Peyer's patch (tissue), 4 donors: ENCODE measurements around the gene DDX27. TPM values are rescaled to one million over a fixed set of nuclear protein-coding genes. Genes with fewer than 3 reads are reported as not detected.

Experiments
- DNase-seq, 3 donors: peaks; one replicate each; pipeline ENCODE4 v3.0.0-alpha.2; 2017 to 2019
- H3K27ac ChIP-seq, 4 donors: fragments of 200-600 bp; sonication (generic); one replicate each; pipeline ENCODE4 v1.5.1; 2016 to 2019
- H3K27me3 ChIP-seq, 2 donors: fragments of 200-600 bp; sonication (generic); one replicate each; pipeline ENCODE4 v1.5.1; 2019
- H3K36me3 ChIP-seq, 3 donors: fragments of 200-600 bp; sonication (generic); one replicate each; pipeline ENCODE4 v1.5.1; 2016 to 2019
- H3K4me1 ChIP-seq, 4 donors: fragments of 200-600 bp; sonication (generic); one replicate each; pipeline ENCODE4 v1.5.1; 2016 to 2019
- H3K4me3 ChIP-seq, 4 donors: fragments of 200-600 bp; sonication (generic); 1 replicate in 3 of 4; 2 replicates in 1 of 4; pipeline ENCODE4 v1.5.1; 2016 to 2019; ENCODE audit warnings: mild to moderate bottlenecking in 1 of 4
- H3K9me3 ChIP-seq, 4 donors: fragments of 200-600 bp; sonication (generic); one replicate each; pipeline ENCODE4 v1.5.1; 2016 to 2019; ENCODE audit warnings: mild to moderate bottlenecking in 1 of 4
- CTCF ChIP-seq, 6 experiments: fragments of 450-650 bp in 4 of 6; fragments of 200-600 bp in 2 of 6; sonication (generic) in 1 of 6; IDR thresholded peaks; one replicate each; pipeline ENCODE4 v1.5.1; 2017 to 2019; ENCODE audit warnings: antibody characterized with exemption in 6 of 6, mild to moderate bottlenecking in 3 of 6, moderate library complexity in 1 of 6
- POLR2A ChIP-seq, 2 donors: fragments of 450-650 bp; IDR thresholded peaks; one replicate each; pipeline ENCODE4 v1.5.1; 2017; ENCODE audit warnings: antibody characterized with exemption in 2 of 2, mild to moderate bottlenecking in 2 of 2, moderate library complexity in 2 of 2
- total RNA-seq, 4 donors: library from RNA; depleted of rRNA; stranded (reverse); fragments of >200 nt; gene quantifications; one replicate each; pipeline ENCODE4 v1.1.0, GENCODE V29; 2016

Gene DDX27
- total RNA-seq = 10 to 100 TPM; 23.1 to 81.7 (median 39.2) TPM

- Histone ChIP-seq H3K4me1 (peaks cover 0 to 7% (median 3%) of the 10 kb centered on the region in 4 donors), H3K27me3 (no peaks in the 10 kb centered on the region), H3K9me3 (no peaks in the 10 kb centered on the region), H3K36me3 (peaks cover 0 to 30% (median 0%) of the 10 kb centered on the region in 3 donors), H3K27ac (peak within 1 kb of the TSS; percentile 85 to 95 (median 92)), H3K4me3 (peak within 1 kb of the TSS; percentile 63 to 89 (median 72))
- TF ChIP-seq POLR2A (IDR thresholded peaks at IDR 0.05) (peak; percentile 70 to 83), CTCF (IDR thresholded peaks at IDR 0.05) (no peak)
- peak; percentile 97 to 99 (median 97) for DNase-seq
Observed at GRCh38 chr20:49219091-49219923, at the start of gene DDX27. Gene DDX27 (plus strand): TSS chr20:49219416. CDS start chr20:49219449, 33 bp downstream.

- DNase-seq = no peak
- peaks cover 0 to 20% (median 0%) of the 10 kb centered on the region in 3 donors for H3K36me3 ChIP-seq
- H3K9me3 ChIP-seq = no peaks in the 10 kb centered on the region
- no peak overlapping the region for H3K27ac ChIP-seq
- H3K27me3 ChIP-seq = no peaks in the 10 kb centered on the region
- H3K4me3 ChIP-seq = no peak overlapping the region
- TF ChIP-seq CTCF (IDR thresholded peaks at IDR 0.05) (no peak), POLR2A (IDR thresholded peaks at IDR 0.05) (no peak)
- H3K4me1 ChIP-seq = peaks cover 0 to 18% (median 3%) of the 10 kb centered on the region in 4 donors
Observed at GRCh38 chr20:49169547-49169946, 49.7 kb upstream of the DDX27 start.

GRCh38 chr20:49170714-49171113 lies 48.5 kb upstream of the DDX27 start:
- no peak for DNase-seq
- Histone ChIP-seq H3K9me3 (no peaks in the 10 kb centered on the region), H3K27me3 (no peaks in the 10 kb centered on the region), H3K4me3 (no peak overlapping the region), H3K4me1 (peaks cover 0 to 18% (median 3%) of the 10 kb centered on the region in 4 donors), H3K36me3 (peaks cover 0 to 10% (median 0%) of the 10 kb centered on the region in 3 donors), H3K27ac (no peak overlapping the region)
- TF ChIP-seq CTCF (IDR thresholded peaks at IDR 0.05) (no peak), POLR2A (IDR thresholded peaks at IDR 0.05) (no peak)

GRCh38 chr20:49171909-49172308 lies 47.3 kb upstream of the DDX27 start:
- Histone ChIP-seq H3K4me1 (peaks cover 0 to 13% (median 1%) of the 10 kb centered on the region in 4 donors), H3K9me3 (no peaks in the 10 kb centered on the region)

GRCh38 chr20:49172413-49172812 lies 46.8 kb upstream of the DDX27 start:
- no peak overlapping the region for H3K4me3 ChIP-seq
- TF ChIP-seq CTCF (IDR thresholded peaks at IDR 0.05) (no peak), POLR2A (IDR thresholded peaks at IDR 0.05) (no peak)
- no peak for DNase-seq
- no peaks in the 10 kb centered on the region for H3K27me3 ChIP-seq
- peaks cover 0 to 9% (median 0%) of the 10 kb centered on the region in 3 donors for H3K36me3 ChIP-seq
- no peak overlapping the region for H3K27ac ChIP-seq
- peaks cover 0 to 8% (median 0%) of the 10 kb centered on the region in 4 donors for H3K4me1 ChIP-seq
- no peaks in the 10 kb centered on the region for H3K9me3 ChIP-seq

More at GRCh38 chr20:49171909-49172308, 47.3 kb upstream of the DDX27 start:
- no peak for DNase-seq
- TF ChIP-seq POLR2A (IDR thresholded peaks at IDR 0.05) = no peak
- no peak for TF ChIP-seq CTCF (IDR thresholded peaks at IDR 0.05)
- Histone ChIP-seq H3K27me3 (no peaks in the 10 kb centered on the region), H3K27ac (no peak overlapping the region), H3K4me3 (no peak overlapping the region), H3K36me3 (peaks cover 0 to 8% (median 0%) of the 10 kb centered on the region in 3 donors)
